ENCODE measurements around the gene SLC35F3.

Gene SLC35F3

GRCh38 chr1:234007684-234008083 lies 103.2 kb downstream of the SLC35F3 start:
- H3K4me3 ChIP-seq (ENCODE audit: low read depth, low read length): no peak overlapping the region
- TF ChIP-seq CTCF (IDR thresholded peaks at IDR 0.05; ENCODE audit: insufficient read depth, low read length, missing control alignments): no peak
- ChIA-PET CTCF (no interaction called here), POLR2A (no interaction called here)
- DNase-seq (ENCODE audit: low read depth, low spot score): no peak

GRCh38 chr1:234008591-234008990 lies 104.1 kb downstream of the SLC35F3 start:
- ChIA-PET POLR2A (no interaction called here), CTCF (no interaction called here)
- no peak overlapping the region for H3K4me3 ChIP-seq (ENCODE audit: low read depth, low read length)
- no peak for DNase-seq (ENCODE audit: low read depth, low spot score)
- TF ChIP-seq CTCF (IDR thresholded peaks at IDR 0.05; ENCODE audit: insufficient read depth, low read length, missing control alignments): no peak

DNA sequence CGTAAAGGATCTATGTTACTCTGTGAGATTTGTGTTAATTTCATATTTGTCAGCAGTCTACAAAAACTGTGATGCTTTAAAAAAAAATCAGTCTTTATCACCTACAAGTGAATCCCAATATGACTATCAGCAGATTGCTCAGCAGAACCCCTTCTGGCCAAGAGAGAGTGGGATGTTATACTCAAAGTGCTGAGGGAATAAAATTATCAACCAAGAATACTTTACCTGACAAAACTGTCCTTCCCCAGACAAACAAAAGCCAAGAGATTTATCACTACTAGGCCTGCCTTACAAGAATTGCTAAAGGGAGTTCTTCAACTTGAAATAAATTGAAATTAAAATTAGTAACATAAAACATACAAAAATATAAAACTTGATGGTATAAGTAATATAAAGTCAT lies 105.2 kb downstream of the SLC35F3 start:
- TF ChIP-seq CTCF (IDR thresholded peaks at IDR 0.05; ENCODE audit: insufficient read depth, low read length, missing control alignments): no peak
- ChIA-PET POLR2A (no interaction called here), CTCF (no interaction called here)
- no peak overlapping the region for H3K4me3 ChIP-seq (ENCODE audit: low read depth, low read length)
- no peak for DNase-seq (ENCODE audit: low read depth, low spot score)

- H3K4me3 ChIP-seq (ENCODE audit: low read depth, low read length): no peak overlapping the region
- CTCF ChIA-PET: no interaction called here
- POLR2A ChIA-PET: no interaction called here
- no peak for TF ChIP-seq CTCF (IDR thresholded peaks at IDR 0.05; ENCODE audit: insufficient read depth, low read length, missing control alignments)
- DNase-seq (ENCODE audit: low read depth, low spot score): no peak
These were observed 109.7 kb downstream of the SLC35F3 start for GRCh38 chr1:234014208-234014607.

- no peak overlapping the region for H3K4me3 ChIP-seq (ENCODE audit: low read depth, low read length)
- ChIA-PET CTCF (no interaction called here), POLR2A (no interaction called here)
- DNase-seq (ENCODE audit: low read depth, low spot score): no peak
- TF ChIP-seq CTCF (IDR thresholded peaks at IDR 0.05; ENCODE audit: insufficient read depth, low read length, missing control alignments): no peak
These were observed 114.3 kb downstream of the SLC35F3 start for GRCh38 chr1:234018816-234019215.

DNA sequence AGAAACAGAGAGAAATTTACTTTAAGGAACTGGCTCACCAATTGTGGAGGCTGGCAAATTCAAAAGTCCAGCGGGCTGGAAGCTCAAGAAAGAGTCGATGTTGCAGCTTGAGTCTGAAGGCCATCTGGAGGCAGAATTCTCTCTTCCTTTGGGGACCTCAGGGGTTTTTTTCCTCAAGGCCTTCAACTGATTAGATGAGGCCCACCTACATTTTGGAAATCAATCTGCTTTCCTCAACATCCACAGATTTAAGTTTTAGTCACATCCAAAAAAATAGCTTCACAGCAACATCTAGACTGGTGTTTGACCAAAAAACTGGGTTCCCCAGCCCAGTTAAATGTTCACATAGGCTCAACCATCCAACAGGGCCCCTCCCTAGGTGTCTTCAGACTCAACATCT lies 114.9 kb downstream of the SLC35F3 start:
- TF ChIP-seq CTCF (IDR thresholded peaks at IDR 0.05; ENCODE audit: insufficient read depth, low read length, missing control alignments): no peak
- no peak for DNase-seq (ENCODE audit: low read depth, low spot score)
- ChIA-PET POLR2A (no interaction called here), CTCF (no interaction called here)
- no peak overlapping the region for H3K4me3 ChIP-seq (ENCODE audit: low read depth, low read length)
